NCI-H460 (cell line): ENCODE measurements around the gene CAMK2G. TPM values are rescaled to one million over a fixed set of nuclear protein-coding genes. Genes with fewer than 3 reads are reported as not detected.

Experiments
- DNase-seq: peaks from one replicate; pipeline ENCODE4 v3.0.0-alpha.2; 2016; ENCODE audit warnings: low read depth; ENCODE audit errors: extremely low read depth
- total RNA-seq: library from RNA; depleted of rRNA; stranded (reverse); fragments of >200 nt; shearing (Covaris generic); gene quantifications from 2 replicates; pipeline ENCODE4 v1.2.3, GENCODE V29; 2014

Gene CAMK2G
- total RNA-seq, 1 experiment from 2014 or later = 16.7 TPM

DNA sequence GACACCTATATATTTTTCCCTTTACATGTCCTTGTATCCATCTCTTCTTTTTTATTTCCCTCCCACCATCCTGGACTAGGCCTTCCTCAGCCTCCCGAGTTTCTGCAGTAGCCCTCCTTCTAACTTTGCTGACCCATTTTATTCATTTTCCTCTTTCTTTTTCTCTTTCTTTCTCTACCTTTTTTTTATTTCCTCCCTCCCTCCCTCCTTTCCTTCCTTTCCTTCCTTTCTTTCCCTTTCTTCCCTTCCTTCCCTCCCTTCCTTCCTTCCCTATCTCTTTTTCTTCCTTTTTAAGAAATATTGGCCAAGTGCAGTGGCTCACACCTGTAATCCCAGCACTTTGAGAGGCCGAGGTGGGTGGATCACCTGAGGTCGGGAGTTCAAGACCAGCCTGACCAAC, 9.7 kb upstream of the CAMK2G start:
- DNase-seq = no peak

DNA sequence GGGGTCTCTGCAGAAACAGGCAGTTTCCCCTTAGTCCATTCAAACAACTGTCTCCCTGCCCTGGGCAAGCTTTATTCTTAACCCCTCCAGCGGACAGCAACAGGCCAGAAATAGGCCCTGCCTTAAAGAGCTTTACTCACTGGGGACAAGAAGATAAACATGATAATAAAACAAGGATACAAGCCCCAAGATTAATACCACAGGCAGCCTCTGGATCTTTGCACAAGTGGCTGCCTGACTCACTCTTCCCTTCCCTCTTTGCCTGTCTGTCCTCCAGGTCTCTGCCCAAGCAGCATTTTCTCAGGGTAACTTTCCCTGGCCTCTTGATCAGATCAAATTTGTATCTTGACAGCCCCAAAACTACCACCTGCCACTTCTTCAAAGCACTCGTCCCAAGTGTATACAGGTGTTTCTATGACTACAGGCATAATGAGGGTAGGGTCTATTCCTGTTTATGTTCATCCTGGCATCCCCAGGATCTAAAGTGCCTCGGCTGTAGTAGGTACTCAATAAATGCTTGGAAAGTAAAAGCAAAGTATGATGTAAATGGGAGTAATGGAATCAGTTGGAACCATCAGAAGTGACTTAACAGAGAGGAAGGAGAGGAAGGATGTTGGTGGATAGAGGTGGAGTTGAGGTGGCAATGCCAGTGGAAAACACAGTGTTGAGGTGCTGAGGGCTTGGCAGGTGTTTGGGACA, 7.0 kb upstream of the CAMK2G start:
- DNase-seq = no peak

DNA sequence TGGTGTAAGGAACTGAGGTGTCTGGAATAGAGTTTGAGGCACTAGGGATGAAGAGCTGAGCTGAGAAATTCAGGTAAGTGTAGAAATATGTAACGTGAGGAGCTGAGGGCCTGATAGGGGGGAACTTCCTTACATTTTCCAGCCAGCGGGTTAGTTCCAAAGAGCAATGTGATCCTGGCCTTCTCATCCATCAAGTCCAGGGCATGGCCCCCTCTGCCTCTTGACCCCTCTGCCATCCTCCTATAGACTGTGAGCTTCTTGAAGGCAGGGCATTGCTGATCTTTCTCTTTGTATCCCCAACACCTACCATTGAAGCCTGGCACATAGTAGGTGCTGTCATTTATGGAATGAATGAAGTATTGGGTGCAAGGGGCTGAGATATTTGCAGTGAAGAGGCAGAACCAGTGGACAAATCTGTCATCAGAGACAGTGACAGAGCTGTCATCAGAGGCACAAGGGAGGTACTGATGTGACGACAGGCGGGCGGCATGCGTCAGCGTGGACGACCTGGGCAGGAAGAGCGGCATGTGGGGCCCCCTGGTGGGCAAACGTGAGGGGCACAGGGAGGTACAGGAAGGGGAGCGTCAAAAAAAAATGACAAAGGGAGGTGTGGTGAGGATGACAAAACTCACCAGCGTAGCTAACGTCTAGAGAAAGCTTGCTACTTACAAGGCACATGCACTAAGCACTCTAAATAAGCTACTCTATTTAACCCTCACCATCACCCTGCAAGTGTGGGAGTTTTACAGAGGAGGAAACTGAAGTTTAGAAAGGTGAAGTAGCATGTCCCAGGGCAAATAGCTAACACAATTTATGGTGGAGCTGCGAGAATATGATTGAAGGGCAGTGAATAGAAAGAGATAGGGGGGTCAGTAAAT, 5.2 kb upstream of the CAMK2G start:
- DNase-seq = peak; percentile 85

DNA sequence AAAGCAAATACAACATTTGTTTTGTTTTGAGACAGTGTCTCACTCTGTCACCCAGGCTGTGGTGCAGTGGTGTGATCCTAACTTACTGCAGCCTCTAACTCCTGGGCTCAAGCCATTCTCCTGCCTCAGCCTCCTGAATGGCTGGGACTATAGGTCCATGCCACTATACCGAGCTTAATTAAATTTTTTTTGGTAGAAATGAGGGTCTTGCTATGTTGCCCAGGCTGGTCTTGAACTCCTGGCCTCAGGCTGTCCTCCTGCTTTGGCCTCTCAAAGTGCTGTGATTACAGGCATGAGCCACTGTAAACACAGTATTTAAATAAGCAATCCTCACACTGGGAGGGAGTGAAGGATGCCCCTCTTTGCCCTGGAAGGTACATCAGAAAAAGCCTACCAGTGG, 4.0 kb upstream of the CAMK2G start:
- no peak for DNase-seq

DNA sequence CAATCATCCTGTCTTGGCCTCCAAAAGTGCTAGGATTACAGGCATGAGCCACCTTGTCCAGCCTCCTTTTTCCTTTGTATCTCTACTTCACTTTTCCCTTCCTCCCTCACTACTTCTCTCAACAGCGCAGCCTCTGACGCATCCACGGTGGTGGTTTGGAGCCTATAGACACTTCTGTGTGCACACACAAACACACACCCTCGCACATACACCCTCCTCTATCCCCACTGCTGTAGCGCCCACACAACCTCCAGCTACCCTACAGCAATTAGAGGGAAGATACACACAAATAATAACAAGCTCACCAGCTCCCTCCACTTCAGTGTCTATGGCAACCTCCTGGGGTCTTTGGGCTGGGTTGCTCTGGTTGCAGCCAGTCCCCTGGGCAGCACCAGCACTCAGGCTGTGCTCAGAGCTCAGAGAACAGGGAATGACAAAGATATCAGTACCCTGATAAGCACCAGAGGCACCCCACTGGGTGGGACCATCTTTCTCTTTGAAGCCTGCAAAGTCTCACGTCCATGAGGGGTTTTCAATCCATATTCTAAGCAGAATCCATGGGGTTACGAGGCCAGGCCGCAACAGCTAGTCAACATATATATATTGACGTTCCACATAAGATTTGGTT, 3.3 kb upstream of the CAMK2G start:
- DNase-seq = no peak

DNA sequence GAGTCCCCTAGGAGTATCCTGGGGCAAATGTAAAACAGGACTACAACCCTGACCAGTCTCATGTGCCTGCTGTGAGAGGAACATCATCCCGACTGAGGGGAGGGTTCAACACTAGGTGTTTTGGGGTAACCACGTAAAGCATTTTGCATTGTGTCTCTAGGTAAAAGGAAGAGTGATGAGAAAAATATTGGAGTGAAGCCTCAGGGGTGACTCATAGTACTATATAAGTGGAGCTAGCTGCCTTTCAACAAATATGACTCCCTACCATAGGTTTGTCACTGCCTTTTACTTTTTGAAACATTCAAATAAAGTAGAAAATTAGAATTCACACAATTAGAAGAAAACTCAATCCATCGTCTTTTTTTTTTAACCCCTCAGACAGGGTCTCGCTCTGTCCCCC, 2.6 kb upstream of the CAMK2G start:
- no peak for DNase-seq

DNA sequence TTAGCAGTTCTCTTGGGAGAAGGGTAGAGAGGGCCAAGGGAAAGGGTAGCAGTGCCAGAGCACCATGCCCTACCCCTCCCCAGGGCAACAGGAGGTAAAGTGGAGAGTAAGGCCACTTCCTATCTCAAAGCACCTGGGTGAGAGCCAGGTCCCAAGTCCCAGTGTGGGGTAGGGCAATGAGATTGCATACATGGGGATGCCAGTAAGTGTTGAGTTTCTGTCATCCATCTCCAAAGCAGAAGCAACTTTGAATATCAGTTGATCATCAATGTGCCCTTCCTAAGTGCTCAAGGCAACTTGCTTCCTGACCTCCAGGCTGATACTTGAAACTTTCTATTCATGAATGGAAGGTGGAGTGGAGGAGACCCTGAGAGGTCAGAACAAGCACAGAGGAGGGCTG, 2.2 kb upstream of the CAMK2G start:
- no peak for DNase-seq

DNA sequence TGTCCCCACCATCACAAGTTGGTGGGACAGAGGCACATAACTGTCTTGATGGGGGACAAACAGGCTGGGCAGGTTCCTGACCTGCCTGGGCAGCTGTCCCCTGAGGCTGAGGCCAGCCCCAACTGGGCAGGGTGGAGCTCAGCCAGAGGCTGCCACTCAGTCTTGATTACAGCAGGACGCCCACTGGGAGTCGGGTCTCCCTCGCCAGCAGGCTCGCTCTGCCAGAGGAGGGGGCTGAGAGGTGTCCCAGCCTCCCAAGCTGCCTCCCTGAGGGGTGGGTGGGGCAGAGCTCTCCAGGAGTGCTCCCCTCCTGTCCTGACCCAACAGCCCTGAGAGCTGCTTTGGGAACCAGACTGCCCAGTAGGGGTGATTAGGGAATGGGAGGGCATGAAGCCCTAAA, 1.8 kb upstream of the CAMK2G start:
- no peak for DNase-seq

DNA sequence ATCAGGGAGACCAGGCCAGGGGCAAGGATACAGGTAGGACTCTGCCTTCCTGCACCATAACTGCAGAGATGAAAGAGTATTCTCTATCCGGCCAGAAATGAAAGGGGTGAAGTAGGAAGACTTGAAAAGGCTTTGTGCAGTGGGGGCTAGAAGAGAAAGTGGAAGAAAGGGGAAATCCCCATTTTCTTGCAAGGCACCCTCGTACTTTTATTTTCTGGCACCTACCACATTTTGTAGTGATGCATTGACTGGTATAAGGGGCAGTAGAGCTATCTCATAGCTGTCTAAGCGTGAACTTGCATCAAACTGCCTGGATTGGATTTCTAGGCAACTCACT, 752 bp upstream of the CAMK2G start:
- no peak for DNase-seq

DNA sequence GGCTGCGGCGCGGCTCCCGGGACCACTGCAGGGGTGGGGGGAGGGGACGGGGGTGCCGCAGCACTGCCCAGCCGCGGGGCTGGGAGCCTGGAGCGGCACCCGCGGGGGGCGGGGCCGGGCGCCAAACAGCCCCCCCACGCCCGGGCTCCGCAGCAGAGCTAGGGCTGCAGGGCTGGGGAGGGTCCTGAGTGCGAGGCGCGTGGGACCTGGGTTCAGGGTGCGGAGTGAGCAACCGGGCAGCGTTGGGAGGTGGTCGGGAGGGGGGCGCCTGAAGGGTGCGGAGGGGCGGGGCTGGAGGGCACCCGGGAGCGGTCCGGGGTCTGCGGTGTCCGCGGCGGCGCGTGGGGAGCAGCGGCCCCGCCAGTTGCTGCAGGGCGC, 528 bp downstream of the CAMK2G start:
- DNase-seq = no peak

DNA sequence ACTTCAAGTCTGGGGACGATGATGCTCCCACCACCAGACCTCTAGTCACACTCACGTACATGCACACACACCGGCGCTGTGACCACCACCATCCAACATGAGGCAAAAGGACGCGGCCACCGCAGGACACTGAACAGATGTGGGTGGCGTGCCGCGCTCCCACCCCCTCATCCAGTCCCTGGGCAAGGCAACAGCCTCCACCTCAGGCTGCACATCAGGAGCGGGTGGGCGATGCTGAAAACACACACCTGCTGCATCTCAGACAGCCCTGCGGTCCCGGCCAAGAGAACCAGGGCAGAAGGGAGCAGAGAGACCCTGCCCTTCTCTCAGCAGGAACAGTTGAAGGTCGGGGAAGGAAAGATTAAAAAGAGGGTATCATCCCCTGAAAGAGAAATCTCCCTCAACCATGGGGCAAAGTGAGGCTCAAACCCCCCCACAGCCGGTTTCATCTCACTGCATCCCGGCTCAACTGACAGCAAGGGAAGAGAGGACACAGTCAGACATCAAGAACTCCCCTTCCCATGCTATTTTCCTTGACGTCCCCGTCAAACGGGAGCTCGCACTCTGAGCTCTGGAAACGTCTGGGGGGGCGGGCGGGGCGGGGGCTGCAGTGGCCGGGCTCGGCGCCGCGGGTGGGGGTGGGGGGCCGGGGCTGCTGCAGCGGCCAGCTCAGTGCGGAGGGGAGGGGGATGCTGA, 1.1 kb downstream of the CAMK2G start:
- DNase-seq = no peak

DNA sequence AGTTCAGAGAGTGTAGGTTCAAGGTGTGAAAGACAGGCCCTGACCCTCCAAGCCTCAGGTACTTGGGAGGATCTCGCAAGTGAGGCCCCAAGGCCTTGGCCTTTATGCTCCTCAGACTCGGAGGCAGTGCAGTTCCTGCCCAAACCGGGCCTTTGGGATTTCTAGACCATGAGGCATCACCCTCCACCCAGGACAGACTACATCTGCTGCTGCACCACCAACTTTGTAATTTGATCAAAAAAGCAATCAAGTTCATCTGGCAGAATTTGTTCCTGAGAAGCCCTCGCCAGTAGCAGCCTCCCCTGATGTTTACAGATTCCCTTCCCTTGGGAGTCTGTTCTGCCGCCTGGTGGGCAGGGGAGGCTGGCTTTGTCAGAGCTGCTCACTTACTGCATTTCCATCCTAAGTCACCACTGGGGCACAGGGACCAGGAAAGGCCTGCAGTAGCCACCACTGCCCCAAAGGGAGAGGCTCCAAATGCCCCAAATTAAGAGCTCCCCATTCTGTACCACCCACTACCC, 2.1 kb downstream of the CAMK2G start:
- DNase-seq = no peak

DNA sequence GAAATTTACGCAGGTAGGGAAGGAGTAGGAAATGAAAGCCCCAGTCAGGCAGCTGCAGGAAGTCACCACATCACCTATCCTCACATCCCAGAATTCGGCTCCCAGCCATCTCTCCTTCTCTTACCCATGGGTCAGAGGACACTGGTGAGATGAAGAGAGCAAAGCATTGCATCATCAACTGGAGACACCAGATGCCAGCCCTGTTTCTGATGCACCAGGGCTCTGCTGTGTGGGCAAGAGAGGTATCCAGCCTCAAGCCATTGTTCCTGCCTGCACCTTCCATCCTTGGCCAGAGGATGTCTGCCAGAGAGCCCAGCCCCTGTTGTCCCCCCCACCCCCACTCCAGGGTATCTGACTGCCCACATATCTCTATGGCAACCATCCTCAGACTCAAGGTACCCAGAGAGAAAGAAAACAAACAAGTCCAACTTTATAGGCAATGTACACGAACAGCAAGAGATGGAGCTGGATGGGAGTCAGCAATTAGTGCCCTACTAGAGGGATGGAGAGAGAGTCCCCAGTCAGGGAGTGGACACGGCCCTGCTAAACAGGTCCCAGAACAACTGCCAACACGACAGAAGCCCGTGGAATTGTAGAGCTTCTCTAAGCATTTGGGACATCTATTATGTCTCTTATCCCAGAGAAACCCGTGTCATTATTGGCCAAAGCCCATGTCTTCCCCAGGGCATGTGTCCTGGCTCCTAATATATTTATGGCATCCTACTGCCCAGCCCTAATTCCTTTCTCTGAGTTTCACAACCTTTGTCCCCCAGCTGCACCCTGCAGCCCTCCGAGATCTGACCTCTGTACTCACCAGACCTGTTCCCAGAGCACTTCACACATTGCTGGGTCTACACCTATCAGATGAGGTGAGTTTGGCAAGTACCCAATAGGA, 2.8 kb downstream of the CAMK2G start:
- no peak for DNase-seq

DNA sequence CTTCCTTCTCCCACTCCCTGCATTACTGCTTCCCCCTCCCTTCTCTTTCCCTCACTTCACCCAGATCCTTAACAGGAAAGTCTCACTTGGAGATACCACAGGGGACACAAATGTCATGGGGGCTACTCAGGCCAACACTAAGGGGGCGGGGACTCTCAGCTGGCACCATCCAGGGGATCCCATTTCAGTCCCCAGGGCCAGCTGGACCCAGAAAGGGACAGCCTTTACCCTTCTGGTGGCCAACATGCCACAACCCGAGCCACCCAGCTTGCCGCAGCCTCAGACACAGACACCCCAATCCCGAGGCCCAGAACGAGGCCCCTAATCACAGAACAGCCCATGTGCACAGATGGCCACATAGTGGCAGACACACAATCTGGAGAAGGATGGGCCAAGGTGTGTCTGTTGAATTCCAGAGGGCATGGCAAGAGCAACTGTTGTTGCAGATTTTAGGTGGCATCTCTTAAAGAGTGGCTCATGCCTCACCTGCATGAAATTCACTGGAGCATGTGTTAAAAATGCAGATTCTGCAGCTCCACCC, 5.6 kb downstream of the CAMK2G start:
- no peak for DNase-seq

DNA sequence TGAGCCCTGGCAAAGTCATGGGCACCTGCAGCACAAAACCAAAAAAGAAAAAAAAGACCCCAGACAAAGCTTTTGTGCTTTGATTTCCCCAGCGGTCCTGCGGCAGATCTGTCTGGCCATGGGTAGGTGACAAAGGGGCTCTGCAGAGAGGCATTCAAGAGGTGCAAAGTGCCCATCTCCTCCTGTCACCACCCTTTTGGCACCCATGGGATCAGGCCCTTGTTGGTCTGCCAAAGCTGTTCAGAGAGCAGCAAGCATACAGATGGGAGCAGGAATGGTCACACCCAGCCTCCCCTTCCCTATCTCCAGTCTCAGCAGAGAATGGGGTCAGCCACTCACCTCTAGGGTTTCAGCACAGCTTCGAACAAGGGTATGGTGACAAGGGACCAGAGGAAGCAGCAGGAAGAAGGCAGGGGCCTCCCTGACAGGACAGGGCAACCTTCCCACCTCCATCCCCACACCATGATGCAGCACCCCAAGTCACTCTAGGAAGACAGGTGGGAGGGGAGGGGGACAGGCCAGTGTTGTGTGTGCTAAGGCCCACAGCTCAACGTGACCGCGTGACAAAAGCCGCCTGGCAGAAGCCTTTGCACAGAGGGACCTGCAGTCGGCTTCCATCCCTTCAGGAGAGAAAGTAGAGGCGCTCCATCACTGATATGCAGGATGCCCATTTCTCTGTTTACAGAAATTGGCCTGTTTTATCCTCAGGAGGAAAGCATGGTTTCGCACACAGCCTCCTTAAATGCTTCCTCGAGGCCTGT, 6.3 kb downstream of the CAMK2G start:
- DNase-seq = no peak

DNA sequence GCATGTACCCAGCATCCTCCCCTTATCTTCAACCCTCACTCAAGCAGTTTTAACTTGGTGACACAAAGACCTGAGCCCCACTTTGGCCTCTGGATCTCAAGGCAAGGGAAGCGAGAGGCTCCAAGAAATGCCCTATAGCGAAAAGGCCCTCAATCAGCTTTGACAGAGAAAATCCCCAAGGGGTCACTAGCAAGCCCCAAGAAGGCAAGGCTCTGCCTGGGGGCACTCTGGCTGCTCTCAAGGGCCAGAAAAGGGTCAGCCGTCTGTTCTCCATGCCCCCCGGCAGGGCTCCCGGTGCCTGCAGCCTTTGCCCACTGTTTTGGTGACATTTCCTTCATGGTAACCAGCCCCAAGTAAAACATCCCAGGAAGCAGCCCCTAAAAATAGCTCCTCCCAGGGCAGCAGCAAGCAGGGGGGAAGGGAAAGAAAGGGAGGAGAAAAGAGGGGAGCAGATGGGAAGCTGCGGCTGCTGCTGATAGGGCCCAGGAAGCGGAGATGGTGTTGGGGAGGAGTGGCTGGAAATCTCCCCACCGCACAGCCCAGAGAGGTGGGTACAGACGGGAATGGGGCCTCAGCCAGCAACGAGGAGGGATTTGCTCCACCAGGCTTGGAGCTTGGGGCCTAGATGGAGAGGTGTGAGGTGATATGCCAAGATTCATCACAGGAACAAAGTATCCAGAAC, 7.1 kb downstream of the CAMK2G start:
- no peak for DNase-seq

DNA sequence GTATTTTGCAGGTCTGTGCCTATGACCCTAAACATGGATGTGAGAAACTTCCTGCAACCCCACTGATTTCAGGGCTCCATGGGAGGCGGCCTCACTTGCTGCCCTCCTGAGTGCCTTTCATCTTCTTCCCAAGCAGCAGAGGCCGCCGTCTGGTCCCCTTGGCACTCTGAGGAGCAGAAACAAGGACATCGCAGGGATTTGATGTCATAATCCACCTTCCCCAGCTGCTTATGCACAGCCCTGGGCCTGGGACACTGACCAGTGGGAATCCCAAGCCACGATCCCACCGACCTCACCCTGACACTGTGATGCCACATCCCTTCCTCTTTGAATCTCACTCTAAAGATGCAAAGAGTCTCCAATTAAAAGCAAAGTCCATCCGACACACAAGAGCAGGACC, 7.7 kb downstream of the CAMK2G start:
- DNase-seq = no peak
